ENCODE data around the gene MBD3L4.

DNA sequence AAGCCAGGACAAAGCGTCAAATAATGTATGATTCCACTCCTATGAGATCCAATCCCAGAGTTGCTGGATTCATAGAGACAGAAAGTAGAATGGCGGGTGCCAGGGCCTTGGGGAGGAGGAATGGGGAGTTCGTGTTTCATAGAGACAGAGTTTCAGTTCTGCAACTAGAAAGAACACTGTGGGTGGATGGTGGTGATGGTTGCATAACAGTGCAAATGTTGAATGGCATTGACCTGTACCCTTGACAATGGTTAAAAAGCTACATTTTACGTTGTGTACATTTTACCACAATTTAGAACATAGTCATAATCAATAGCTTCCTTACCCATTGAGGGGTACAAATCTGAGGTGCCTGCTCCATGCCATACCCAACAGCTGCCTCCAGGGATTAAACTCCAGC lies 52.1 kb downstream of the MBD3L4 start:
- no peak for TF ChIP-seq FOXA1 (IDR thresholded peaks at IDR 0.05)
- TF ChIP-seq, protein P1, sequence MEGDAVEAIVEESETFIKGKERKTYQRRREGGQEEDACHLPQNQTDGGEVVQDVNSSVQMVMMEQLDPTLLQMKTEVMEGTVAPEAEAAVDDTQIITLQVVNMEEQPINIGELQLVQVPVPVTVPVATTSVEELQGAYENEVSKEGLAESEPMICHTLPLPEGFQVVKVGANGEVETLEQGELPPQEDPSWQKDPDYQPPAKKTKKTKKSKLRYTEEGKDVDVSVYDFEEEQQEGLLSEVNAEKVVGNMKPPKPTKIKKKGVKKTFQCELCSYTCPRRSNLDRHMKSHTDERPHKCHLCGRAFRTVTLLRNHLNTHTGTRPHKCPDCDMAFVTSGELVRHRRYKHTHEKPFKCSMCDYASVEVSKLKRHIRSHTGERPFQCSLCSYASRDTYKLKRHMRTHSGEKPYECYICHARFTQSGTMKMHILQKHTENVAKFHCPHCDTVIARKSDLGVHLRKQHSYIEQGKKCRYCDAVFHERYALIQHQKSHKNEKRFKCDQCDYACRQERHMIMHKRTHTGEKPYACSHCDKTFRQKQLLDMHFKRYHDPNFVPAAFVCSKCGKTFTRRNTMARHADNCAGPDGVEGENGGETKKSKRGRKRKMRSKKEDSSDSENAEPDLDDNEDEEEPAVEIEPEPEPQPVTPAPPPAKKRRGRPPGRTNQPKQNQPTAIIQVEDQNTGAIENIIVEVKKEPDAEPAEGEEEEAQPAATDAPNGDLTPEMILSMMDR (IDR thresholded peaks at IDR 0.05; ENCODE audit: low read depth, low read length, missing input control): no peak
- TF ChIP-seq RXRA (IDR thresholded peaks at IDR 0.05): no peak
- no peak for TF ChIP-seq GABPA (IDR thresholded peaks at IDR 0.05 in 1 of 2, conservative IDR thresholded peaks at IDR 0.05 in 1 of 2)
- TF ChIP-seq, protein P2, sequence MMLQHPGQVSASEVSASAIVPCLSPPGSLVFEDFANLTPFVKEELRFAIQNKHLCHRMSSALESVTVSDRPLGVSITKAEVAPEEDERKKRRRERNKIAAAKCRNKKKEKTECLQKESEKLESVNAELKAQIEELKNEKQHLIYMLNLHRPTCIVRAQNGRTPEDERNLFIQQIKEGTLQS (IDR thresholded peaks at IDR 0.05): no peak
- no peak for TF ChIP-seq RAD21 (IDR thresholded peaks at IDR 0.05)
- TF ChIP-seq, protein P3, sequence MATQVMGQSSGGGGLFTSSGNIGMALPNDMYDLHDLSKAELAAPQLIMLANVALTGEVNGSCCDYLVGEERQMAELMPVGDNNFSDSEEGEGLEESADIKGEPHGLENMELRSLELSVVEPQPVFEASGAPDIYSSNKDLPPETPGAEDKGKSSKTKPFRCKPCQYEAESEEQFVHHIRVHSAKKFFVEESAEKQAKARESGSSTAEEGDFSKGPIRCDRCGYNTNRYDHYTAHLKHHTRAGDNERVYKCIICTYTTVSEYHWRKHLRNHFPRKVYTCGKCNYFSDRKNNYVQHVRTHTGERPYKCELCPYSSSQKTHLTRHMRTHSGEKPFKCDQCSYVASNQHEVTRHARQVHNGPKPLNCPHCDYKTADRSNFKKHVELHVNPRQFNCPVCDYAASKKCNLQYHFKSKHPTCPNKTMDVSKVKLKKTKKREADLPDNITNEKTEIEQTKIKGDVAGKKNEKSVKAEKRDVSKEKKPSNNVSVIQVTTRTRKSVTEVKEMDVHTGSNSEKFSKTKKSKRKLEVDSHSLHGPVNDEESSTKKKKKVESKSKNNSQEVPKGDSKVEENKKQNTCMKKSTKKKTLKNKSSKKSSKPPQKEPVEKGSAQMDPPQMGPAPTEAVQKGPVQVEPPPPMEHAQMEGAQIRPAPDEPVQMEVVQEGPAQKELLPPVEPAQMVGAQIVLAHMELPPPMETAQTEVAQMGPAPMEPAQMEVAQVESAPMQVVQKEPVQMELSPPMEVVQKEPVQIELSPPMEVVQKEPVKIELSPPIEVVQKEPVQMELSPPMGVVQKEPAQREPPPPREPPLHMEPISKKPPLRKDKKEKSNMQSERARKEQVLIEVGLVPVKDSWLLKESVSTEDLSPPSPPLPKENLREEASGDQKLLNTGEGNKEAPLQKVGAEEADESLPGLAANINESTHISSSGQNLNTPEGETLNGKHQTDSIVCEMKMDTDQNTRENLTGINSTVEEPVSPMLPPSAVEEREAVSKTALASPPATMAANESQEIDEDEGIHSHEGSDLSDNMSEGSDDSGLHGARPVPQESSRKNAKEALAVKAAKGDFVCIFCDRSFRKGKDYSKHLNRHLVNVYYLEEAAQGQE (IDR thresholded peaks at IDR 0.05): no peak

Measured in liver (tissue), 3 donors.